NT2/D1 (cell line): ENCODE results near the gene ST6GALNAC1.

ENCODE experiments used
- SUZ12 ChIP-seq: IDR thresholded peaks from 2 replicates; pipeline ENCODE4 v1.6.1; 2011; ENCODE audit not compliant: insufficient read length, insufficient read depth; ENCODE audit errors: extremely low read depth
- YY1 ChIP-seq: IDR thresholded peaks from 2 replicates; pipeline ENCODE4 v1.6.1; 2011; ENCODE audit not compliant: insufficient read length, insufficient read depth
- ZNF274 ChIP-seq: IDR thresholded peaks from 2 replicates; pipeline ENCODE4 v1.6.1; 2011; ENCODE audit warnings: mild to moderate bottlenecking, low read depth, low read length

GRCh38 chr17:76642994-76643393 lies 563 bp downstream of the ST6GALNAC1 start:
- TF ChIP-seq YY1, result no peak
- TF ChIP-seq ZNF274, result no peak
- no peak for TF ChIP-seq SUZ12
